ENCODE data around the gene VIPR2.

The VIPR2 gene

GRCh38 chr7:159064121-159064815 lies 80.4 kb downstream of the VIPR2 start:
- DNase-seq: no peak

- no peak for DNase-seq
Observed at GRCh38 chr7:159063046-159063840, 81.4 kb downstream of the VIPR2 start.

- no peak for DNase-seq
Observed at GRCh38 chr7:159062569-159062968, 82.1 kb downstream of the VIPR2 start.

GRCh38 chr7:159061674-159062212 lies 82.9 kb downstream of the VIPR2 start:
- no peak for DNase-seq

- no peak for DNase-seq
Observed at GRCh38 chr7:159061209-159061608, 83.5 kb downstream of the VIPR2 start.

- no peak for DNase-seq
Observed at GRCh38 chr7:159060440-159060839, 84.2 kb downstream of the VIPR2 start.

- DNase-seq: no peak
Observed at GRCh38 chr7:159059629-159060028, 85.0 kb downstream of the VIPR2 start.

- no peak for DNase-seq
Observed at GRCh38 chr7:159057647-159058046, 87.0 kb downstream of the VIPR2 start.

- no peak for DNase-seq
Observed at GRCh38 chr7:159056737-159057136, 87.9 kb downstream of the VIPR2 start.

- DNase-seq: no peak
Observed at GRCh38 chr7:159051916-159052315, 92.8 kb downstream of the VIPR2 start.

- DNase-seq: no peak
Observed at GRCh38 chr7:159050704-159051103, 94.0 kb downstream of the VIPR2 start.

- no peak for DNase-seq
Observed at GRCh38 chr7:159049266-159050025, 95.2 kb downstream of the VIPR2 start.

- no peak for DNase-seq
Observed at GRCh38 chr7:159048656-159049055, 96.0 kb downstream of the VIPR2 start.

- no peak for DNase-seq
Observed at GRCh38 chr7:159047536-159047935, 97.1 kb downstream of the VIPR2 start.

- DNase-seq: no peak
Observed at GRCh38 chr7:159046300-159046699, 98.4 kb downstream of the VIPR2 start.

- no peak for DNase-seq
Observed at GRCh38 chr7:159045839-159046238, 98.8 kb downstream of the VIPR2 start.

GRCh38 chr7:159042581-159043101 lies 102.0 kb downstream of the VIPR2 start:
- no peak for DNase-seq

- no peak for DNase-seq
Observed at GRCh38 chr7:159042103-159042502, 102.6 kb downstream of the VIPR2 start.

GRCh38 chr7:159040912-159041711 lies 103.6 kb downstream of the VIPR2 start:
- no peak for DNase-seq

- DNase-seq: no peak
Observed at GRCh38 chr7:159040146-159040545, 104.5 kb downstream of the VIPR2 start.

- DNase-seq: no peak
Observed at GRCh38 chr7:159039716-159040115, 105.0 kb downstream of the VIPR2 start.

GRCh38 chr7:159038066-159038465 lies 106.6 kb downstream of the VIPR2 start:
- no peak for DNase-seq

Data from EL (cell line).